ENCODE data around the gene USF2.

DNA sequence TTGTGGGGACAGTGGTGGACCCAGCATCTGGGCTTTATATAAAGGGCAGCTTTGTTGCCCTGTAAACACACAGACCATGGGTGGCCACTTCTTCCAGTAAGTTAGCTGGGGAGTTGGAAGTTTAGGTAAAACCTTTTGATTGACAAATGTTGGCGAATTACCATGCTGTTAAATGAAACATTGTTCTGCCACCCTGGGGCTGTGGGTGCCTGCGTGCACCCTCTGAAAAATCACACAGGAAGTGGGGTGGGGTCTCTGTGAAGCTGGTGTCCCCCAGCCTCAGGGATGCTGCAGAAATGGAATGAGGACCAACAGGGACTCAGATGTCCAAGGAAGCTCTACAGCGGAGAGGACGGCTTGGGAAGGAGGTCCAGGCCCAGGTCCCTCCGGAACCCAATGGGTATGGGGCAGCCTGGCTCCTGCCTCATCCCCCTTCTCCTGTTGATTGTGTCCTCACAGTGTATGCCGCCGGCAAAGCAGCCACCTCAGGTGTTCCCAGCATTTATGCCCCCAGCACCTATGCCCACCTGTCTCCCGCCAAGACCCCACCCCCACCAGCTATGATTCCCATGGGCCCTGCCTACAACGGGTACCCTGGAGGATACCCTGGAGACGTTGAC is 2.8 kb upstream of the USF2 start:
- TF ChIP-seq, protein P1, sequence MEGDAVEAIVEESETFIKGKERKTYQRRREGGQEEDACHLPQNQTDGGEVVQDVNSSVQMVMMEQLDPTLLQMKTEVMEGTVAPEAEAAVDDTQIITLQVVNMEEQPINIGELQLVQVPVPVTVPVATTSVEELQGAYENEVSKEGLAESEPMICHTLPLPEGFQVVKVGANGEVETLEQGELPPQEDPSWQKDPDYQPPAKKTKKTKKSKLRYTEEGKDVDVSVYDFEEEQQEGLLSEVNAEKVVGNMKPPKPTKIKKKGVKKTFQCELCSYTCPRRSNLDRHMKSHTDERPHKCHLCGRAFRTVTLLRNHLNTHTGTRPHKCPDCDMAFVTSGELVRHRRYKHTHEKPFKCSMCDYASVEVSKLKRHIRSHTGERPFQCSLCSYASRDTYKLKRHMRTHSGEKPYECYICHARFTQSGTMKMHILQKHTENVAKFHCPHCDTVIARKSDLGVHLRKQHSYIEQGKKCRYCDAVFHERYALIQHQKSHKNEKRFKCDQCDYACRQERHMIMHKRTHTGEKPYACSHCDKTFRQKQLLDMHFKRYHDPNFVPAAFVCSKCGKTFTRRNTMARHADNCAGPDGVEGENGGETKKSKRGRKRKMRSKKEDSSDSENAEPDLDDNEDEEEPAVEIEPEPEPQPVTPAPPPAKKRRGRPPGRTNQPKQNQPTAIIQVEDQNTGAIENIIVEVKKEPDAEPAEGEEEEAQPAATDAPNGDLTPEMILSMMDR (IDR thresholded peaks at IDR 0.05 in 2 of 3, conservative IDR thresholded peaks at IDR 0.05 in 1 of 3; ENCODE audit: control insufficient read depth in 2 of 3, extremely low read depth in 1 of 3, insufficient read depth in 1 of 3, low read depth in 3 of 3, low read length in 3 of 3): no peak
- TF ChIP-seq RAD21 (IDR thresholded peaks at IDR 0.05; ENCODE audit: insufficient read depth, low read depth, low read length): no peak
- TF ChIP-seq EZH2 (IDR thresholded peaks at IDR 0.05; ENCODE audit: borderline replicate concordance, control insufficient read depth, low read depth, low read length): no peak
- no peak for TF ChIP-seq BRCA1 (IDR thresholded peaks at IDR 0.05; ENCODE audit: low read depth, low read length)
- TF ChIP-seq POLR2A (IDR thresholded peaks at IDR 0.05; ENCODE audit: low read depth, low read length): no peak
- no peak for TF ChIP-seq YY1 (IDR thresholded peaks at IDR 0.05; ENCODE audit: low read depth, low read length)
- TF ChIP-seq POLR2AphosphoS5 (IDR thresholded peaks at IDR 0.05; ENCODE audit: low read length): no peak
- TF ChIP-seq, protein P2, sequence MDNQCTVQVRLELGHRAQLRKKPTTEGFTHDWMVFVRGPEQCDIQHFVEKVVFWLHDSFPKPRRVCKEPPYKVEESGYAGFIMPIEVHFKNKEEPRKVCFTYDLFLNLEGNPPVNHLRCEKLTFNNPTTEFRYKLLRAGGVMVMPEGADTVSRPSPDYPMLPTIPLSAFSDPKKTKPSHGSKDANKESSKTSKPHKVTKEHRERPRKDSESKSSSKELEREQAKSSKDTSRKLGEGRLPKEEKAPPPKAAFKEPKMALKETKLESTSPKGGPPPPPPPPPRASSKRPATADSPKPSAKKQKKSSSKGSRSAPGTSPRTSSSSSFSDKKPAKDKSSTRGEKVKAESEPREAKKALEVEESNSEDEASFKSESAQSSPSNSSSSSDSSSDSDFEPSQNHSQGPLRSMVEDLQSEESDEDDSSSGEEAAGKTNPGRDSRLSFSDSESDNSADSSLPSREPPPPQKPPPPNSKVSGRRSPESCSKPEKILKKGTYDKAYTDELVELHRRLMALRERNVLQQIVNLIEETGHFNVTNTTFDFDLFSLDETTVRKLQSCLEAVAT (IDR thresholded peaks at IDR 0.05): no peak
